ENCODE data around the gene ANAPC16.

Gene ANAPC16

GRCh38 chr10:72186258-72186981 is 29.4 kb upstream of the ANAPC16 start:
- TF ChIP-seq, protein P1, sequence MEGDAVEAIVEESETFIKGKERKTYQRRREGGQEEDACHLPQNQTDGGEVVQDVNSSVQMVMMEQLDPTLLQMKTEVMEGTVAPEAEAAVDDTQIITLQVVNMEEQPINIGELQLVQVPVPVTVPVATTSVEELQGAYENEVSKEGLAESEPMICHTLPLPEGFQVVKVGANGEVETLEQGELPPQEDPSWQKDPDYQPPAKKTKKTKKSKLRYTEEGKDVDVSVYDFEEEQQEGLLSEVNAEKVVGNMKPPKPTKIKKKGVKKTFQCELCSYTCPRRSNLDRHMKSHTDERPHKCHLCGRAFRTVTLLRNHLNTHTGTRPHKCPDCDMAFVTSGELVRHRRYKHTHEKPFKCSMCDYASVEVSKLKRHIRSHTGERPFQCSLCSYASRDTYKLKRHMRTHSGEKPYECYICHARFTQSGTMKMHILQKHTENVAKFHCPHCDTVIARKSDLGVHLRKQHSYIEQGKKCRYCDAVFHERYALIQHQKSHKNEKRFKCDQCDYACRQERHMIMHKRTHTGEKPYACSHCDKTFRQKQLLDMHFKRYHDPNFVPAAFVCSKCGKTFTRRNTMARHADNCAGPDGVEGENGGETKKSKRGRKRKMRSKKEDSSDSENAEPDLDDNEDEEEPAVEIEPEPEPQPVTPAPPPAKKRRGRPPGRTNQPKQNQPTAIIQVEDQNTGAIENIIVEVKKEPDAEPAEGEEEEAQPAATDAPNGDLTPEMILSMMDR (IDR thresholded peaks at IDR 0.05; ENCODE audit: borderline replicate concordance, control extremely low read depth, extremely low read depth, insufficient read depth, missing control alignments): no peak
- DNase-seq (ENCODE audit: low spot score): no peak
- in situ Hi-C loops (cut with MboI; ENCODE audit: low sequenced_read_pairs, unreplicated experiment): no loop called here

- in situ Hi-C loops (cut with MboI; ENCODE audit: low sequenced_read_pairs, unreplicated experiment): no loop called here
- no peak for DNase-seq (ENCODE audit: low spot score)
- TF ChIP-seq, protein P1 (IDR thresholded peaks at IDR 0.05; ENCODE audit: borderline replicate concordance, control extremely low read depth, extremely low read depth, insufficient read depth, missing control alignments): no peak
Observed at GRCh38 chr10:72186982-72187330, 28.9 kb upstream of the ANAPC16 start.

DNA sequence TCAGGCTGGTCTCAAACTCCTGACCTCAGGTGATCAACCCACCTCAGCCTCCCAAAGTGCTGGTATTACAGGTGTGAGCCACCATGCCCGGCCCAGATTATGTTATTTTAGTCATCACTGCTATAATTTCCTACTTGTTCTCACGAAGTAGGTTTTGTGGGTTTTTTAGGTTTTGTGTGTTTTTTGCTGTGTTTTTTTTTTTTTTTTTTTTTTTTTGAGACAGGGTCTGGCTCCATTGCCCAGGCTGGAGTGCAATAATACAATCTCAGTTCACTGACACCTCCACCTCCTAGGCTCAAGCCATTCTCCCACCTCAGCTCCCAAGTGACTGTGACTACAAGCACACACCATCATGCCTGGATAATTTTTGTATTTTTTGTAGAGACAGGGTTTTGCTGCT is 20.9 kb upstream of the ANAPC16 start:
- TF ChIP-seq, protein P1 (IDR thresholded peaks at IDR 0.05; ENCODE audit: borderline replicate concordance, control extremely low read depth, extremely low read depth, insufficient read depth, missing control alignments): no peak
- in situ Hi-C loops (cut with MboI; ENCODE audit: low sequenced_read_pairs, unreplicated experiment): no loop called here
- no peak for DNase-seq (ENCODE audit: low spot score)

DNA sequence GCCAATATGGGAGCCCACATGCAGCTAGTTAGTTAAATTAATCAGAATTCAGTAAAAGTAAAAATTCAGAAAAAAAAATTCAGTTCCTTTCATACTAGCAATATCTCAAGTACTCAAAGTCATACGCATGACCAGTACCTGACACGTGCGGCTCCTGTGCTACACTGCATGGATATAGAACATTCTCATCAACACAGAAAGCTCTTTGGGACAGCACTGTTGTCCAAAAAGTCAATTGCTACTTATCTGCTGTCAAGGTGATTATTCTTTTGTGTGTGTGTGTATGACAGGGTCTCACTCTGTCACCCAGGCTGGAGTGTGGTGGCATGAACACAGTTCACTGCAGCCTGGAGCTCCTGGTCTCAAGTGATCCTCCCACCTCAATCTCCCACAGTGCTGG is 14.9 kb upstream of the ANAPC16 start:
- no peak for DNase-seq (ENCODE audit: low spot score)
- in situ Hi-C loops (cut with MboI; ENCODE audit: low sequenced_read_pairs, unreplicated experiment): no loop called here
- TF ChIP-seq, protein P1 (IDR thresholded peaks at IDR 0.05; ENCODE audit: borderline replicate concordance, control extremely low read depth, extremely low read depth, insufficient read depth, missing control alignments): no peak

DNA sequence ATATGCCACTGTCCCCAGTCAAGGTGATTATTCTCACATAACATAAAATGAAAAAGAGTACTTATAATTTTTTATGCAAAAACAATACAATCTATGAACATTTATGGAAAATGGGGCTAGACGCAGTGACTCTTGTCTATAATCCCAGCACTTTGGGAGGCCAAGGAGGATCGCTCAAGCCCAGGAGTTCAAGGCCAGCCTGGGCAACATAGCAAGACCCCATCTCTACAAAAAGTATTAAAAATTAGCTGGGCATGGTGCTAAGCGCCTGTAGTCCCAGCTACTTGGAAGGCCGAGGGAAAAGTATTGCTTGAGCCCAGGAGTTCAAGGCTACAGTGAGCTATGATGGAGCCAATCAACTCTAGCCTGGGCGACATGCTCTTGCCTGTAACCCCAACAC is 14.5 kb upstream of the ANAPC16 start:
- TF ChIP-seq, protein P1 (IDR thresholded peaks at IDR 0.05; ENCODE audit: borderline replicate concordance, control extremely low read depth, extremely low read depth, insufficient read depth, missing control alignments): no peak
- DNase-seq (ENCODE audit: low spot score): no peak
- in situ Hi-C loops (cut with MboI; ENCODE audit: low sequenced_read_pairs, unreplicated experiment): no loop called here

DNA sequence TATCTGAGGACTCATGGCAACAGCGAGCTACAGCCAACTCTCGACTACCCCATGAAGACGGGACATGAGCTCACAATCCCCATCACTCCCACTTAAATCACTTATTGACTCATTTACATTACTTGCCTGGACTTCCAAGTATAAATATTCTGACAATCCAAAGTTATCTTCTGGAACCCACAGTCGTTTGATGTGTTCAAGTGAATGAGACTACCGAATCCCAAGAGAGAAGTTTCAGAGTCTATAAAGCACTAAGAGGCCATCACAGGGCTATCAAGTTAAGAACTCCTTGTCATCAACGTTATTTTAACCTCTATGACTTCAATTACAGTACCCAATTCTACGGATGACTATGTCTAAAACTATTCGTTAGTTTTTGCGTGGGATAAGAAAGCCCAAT is 11.5 kb upstream of the ANAPC16 start:
- in situ Hi-C loops (cut with MboI; ENCODE audit: low sequenced_read_pairs, unreplicated experiment): no loop called here
- TF ChIP-seq, protein P1 (IDR thresholded peaks at IDR 0.05; ENCODE audit: borderline replicate concordance, control extremely low read depth, extremely low read depth, insufficient read depth, missing control alignments): no peak
- DNase-seq (ENCODE audit: low spot score): no peak

Measured in GM13976 (cell line).